ENCODE measurements around the gene ABCC9.
"Not testable (repeated sequence)": the region's sequence is repeated elsewhere in the genome, so short reads cannot be mapped to it uniquely, and the experiment has no call there.

ABCC9 gene

GRCh38 chr12:21934173-21934572 lies 7.1 kb downstream of the ABCC9 start:
- no peak for DNase-seq (ENCODE audit: extremely low read depth in 1 of 2, low read depth in 1 of 2)

GRCh38 chr12:21933656-21934055 lies 7.6 kb downstream of the ABCC9 start:
- DNase-seq (ENCODE audit: extremely low read depth in 1 of 2, low read depth in 1 of 2) = no peak

GRCh38 chr12:21929972-21930371 lies 11.3 kb downstream of the ABCC9 start:
- not testable (repeated sequence) for DNase-seq (ENCODE audit: extremely low read depth in 1 of 2, low read depth in 1 of 2)

- no peak for DNase-seq (ENCODE audit: extremely low read depth in 1 of 2, low read depth in 1 of 2)
Measured at GRCh38 chr12:21925296-21925913, 15.8 kb downstream of the ABCC9 start.

- no peak for DNase-seq (ENCODE audit: extremely low read depth in 1 of 2, low read depth in 1 of 2)
Measured at GRCh38 chr12:21921436-21921835, 19.8 kb downstream of the ABCC9 start.

- no peak for DNase-seq (ENCODE audit: extremely low read depth in 1 of 2, low read depth in 1 of 2)
Measured at GRCh38 chr12:21918456-21918855, 22.8 kb downstream of the ABCC9 start.

GRCh38 chr12:21913823-21914222 lies 27.4 kb downstream of the ABCC9 start:
- DNase-seq (ENCODE audit: extremely low read depth in 1 of 2, low read depth in 1 of 2) = no peak

- no peak for DNase-seq (ENCODE audit: extremely low read depth in 1 of 2, low read depth in 1 of 2)
Measured at GRCh38 chr12:21912318-21912717, 28.9 kb downstream of the ABCC9 start.

- DNase-seq (ENCODE audit: extremely low read depth in 1 of 2, low read depth in 1 of 2) = no peak
Measured at GRCh38 chr12:21911832-21912231, 29.4 kb downstream of the ABCC9 start.

- no peak for DNase-seq (ENCODE audit: extremely low read depth in 1 of 2, low read depth in 1 of 2)
Measured at GRCh38 chr12:21910657-21911056, 30.6 kb downstream of the ABCC9 start.

- no peak for DNase-seq (ENCODE audit: extremely low read depth in 1 of 2, low read depth in 1 of 2)
Measured at GRCh38 chr12:21907948-21908837, 33.0 kb downstream of the ABCC9 start.

GRCh38 chr12:21906919-21907493 lies 34.2 kb downstream of the ABCC9 start:
- DNase-seq (ENCODE audit: extremely low read depth in 1 of 2, low read depth in 1 of 2) = no peak

GRCh38 chr12:21899532-21899931 lies 41.7 kb downstream of the ABCC9 start:
- not testable (repeated sequence) for DNase-seq (ENCODE audit: extremely low read depth in 1 of 2, low read depth in 1 of 2)

- DNase-seq (ENCODE audit: extremely low read depth in 1 of 2, low read depth in 1 of 2) = no peak
Measured at GRCh38 chr12:21895651-21896050, 45.6 kb downstream of the ABCC9 start.

GRCh38 chr12:21894792-21895595 lies 46.2 kb downstream of the ABCC9 start:
- DNase-seq (ENCODE audit: extremely low read depth in 1 of 2, low read depth in 1 of 2) = no peak

- DNase-seq (ENCODE audit: extremely low read depth in 1 of 2, low read depth in 1 of 2) = no peak
Measured at GRCh38 chr12:21893924-21894323, 47.3 kb downstream of the ABCC9 start.

- no peak for DNase-seq (ENCODE audit: extremely low read depth in 1 of 2, low read depth in 1 of 2)
Measured at GRCh38 chr12:21892341-21892740, 48.9 kb downstream of the ABCC9 start.

- no peak for DNase-seq (ENCODE audit: extremely low read depth in 1 of 2, low read depth in 1 of 2)
Measured at GRCh38 chr12:21891751-21892217, 49.4 kb downstream of the ABCC9 start.

GRCh38 chr12:21888276-21888863 lies 52.9 kb downstream of the ABCC9 start:
- DNase-seq (ENCODE audit: extremely low read depth in 1 of 2, low read depth in 1 of 2) = no peak

GRCh38 chr12:21884936-21885335 lies 56.3 kb downstream of the ABCC9 start:
- no peak for DNase-seq (ENCODE audit: extremely low read depth in 1 of 2, low read depth in 1 of 2)

- no peak for DNase-seq (ENCODE audit: extremely low read depth in 1 of 2, low read depth in 1 of 2)
Measured at GRCh38 chr12:21882635-21883034, 58.6 kb downstream of the ABCC9 start.

Data from stimulated activated CD8-positive, alpha-beta memory T cell treated with anti-CD3 and anti-CD28 coated beads, Interleukin-7, amount 100 ng/mL, for 48 hours (primary cell).